ENCODE data around the gene WDR62.

WDR62 gene

DNA sequence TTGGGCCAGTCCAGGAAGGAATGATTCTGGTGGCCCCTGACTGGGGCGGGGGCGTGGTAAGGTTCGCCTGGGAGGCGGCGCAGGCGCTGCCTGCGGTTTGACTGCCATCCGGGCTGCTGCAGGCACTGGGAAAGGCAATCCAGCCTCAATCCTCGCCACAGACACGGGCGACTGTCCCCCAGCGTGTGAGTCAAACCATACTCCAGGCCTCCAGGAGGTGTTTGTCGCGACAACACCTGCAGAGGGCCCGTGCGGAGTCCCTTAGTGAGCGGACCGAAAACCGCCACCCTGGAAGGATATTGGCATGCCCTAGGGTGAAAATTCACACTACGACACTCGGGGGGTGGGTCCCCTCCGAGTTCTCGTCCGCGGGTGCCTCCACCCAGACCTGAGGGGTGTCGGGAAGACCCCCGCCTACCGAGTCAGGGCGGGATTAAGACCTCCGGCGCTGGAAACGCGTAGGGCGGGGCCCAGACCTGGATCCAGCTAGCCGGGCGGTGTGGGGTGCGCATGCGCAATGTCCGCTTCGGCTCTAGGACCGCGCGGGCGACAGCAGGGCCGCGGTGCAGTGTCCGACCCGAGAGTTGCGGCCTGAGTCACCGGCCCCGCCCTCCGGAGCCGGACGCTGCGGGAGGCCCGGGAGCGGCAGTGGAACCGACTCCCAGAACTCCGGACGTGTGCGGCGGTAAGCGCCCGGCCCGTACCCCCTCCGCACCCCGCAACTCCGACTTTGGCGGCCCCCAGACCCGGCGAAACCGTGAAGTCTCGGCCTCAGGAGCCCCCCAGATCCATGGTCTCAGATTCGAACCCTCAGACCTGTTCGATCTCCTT is 85.0 kb downstream of the WDR62 start, which contains the start of gene CAPNS1:
CAPNS1 (plus strand) TSS at position 594 of the 831 bp plus-strand sequence. CDS start 946 bp downstream, outside the sequence.
- Histone ChIP-seq H3K36me3 (ENCODE audit: insufficient read depth, low read length) (peaks cover 19% of the 10 kb centered on the region), H3K4me3 (ENCODE audit: low read depth in 1 of 2, low read length in 2 of 2) (peak within 1 kb of the TSS; percentile 84 to 96), H3K9ac (ENCODE audit: low read length) (peak within 1 kb of the TSS; percentile 100), H3K4me1 (ENCODE audit: insufficient read depth, low read length) (peaks cover 22% of the 10 kb centered on the region), H3K27me3 (ENCODE audit: control insufficient read depth in 1 of 2, insufficient read depth in 2 of 2, low read length in 2 of 2) (no peaks in the 10 kb centered on the region), H3K27ac (ENCODE audit: low read depth, low read length) (peak within 1 kb of the TSS; percentile 100), H3K9me3 (ENCODE audit: low read length) (no peaks in the 10 kb centered on the region)

DNA sequence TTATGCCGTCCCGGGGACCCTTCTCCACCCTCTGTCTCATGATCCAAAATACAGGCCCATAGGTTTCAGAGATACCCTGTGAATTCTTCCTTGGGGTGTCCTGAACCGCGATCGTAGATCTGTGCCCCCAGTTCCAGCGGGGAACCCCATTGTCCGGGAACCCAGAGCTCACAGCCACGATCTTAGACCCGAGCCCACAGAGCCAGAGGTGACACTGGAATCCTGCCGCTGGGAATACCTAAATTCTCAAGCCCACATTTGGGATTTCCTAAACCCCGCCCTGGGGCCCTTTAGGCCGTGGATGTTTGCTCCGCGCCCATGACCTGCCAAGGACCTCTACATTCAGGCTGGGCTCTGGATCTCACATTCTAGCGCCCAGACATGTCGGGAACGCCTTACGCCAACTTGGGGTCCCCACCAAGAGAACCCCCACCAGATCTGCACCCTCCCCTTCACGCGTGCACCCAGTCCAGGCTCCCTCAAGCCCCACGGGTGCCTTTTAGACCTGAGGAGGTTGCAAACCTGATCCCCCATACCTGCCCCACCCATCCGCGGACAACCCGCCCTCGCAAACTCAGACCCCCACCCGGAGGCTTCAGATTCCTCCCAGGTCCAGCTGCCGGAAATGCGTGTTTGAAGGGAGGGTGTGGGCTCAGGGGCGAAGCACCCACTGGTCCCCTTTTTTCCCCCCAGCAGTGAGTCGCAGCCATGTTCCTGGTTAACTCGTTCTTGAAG is 85.8 kb downstream of the WDR62 start:
- H3K27ac ChIP-seq (ENCODE audit: low read depth, low read length) = peak overlapping the region; percentile 99
- peaks cover 22% of the 10 kb centered on the region for H3K4me1 ChIP-seq (ENCODE audit: insufficient read depth, low read length)
- H3K27me3 ChIP-seq (ENCODE audit: control insufficient read depth in 1 of 2, insufficient read depth in 2 of 2, low read length in 2 of 2) = no peaks in the 10 kb centered on the region
- no peaks in the 10 kb centered on the region for H3K9me3 ChIP-seq (ENCODE audit: low read length)
- H3K4me3 ChIP-seq (ENCODE audit: low read depth in 1 of 2, low read length in 2 of 2) = peak overlapping the region; percentile 84 to 96
- H3K36me3 ChIP-seq (ENCODE audit: insufficient read depth, low read length) = peaks cover 24% of the 10 kb centered on the region
- peak overlapping the region; percentile 100 for H3K9ac ChIP-seq (ENCODE audit: low read length)

DNA sequence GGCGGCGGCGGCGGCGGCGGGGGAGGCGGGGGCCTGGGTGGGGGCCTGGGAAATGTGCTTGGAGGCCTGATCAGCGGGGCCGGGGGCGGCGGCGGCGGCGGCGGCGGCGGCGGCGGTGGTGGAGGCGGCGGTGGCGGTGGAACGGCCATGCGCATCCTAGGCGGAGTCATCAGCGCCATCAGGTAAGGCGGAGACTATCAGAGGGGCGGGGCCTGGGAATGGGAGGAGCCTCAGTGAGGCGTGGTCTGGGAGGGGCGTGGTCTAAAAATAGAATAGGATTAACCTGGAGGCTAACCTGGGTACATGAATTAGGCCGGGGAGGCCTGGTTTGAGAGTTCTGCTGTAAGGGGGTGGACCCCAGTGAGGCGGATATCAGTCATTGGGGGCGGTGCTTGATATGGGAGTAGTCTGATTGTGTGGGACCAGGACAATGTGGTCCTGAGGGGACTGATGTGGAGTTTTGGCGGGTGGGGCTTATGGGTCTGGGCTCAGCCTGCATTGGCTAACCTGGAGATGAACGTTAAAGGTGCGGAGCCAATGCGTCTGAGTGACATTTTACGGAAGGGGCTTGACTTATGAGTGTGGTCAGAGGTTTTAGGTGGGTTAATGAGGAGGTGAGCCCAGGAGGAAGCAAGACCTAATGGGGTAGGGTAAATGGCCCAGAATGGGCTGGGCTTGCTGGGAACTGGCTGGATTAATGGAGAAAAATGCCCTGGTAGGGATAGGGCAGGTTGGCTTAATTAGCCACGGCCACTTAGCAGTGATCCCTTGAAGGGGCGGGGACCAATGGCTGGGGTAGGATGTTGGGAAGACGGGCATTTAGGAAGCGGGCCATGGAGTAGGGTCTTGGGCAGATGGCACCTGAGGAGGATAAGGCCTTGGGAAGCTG is 86.6 kb downstream of the WDR62 start:
- H3K4me3 ChIP-seq (ENCODE audit: low read depth in 1 of 2, low read length in 2 of 2) = peak overlapping the region; percentile 44 to 96
- H3K27me3 ChIP-seq (ENCODE audit: control insufficient read depth in 1 of 2, insufficient read depth in 2 of 2, low read length in 2 of 2) = no peaks in the 10 kb centered on the region
- peak overlapping the region; percentile 27 for H3K9ac ChIP-seq (ENCODE audit: low read length)
- H3K9me3 ChIP-seq (ENCODE audit: low read length) = no peaks in the 10 kb centered on the region
- H3K4me1 ChIP-seq (ENCODE audit: insufficient read depth, low read length) = peaks cover 21% of the 10 kb centered on the region
- H3K36me3 ChIP-seq (ENCODE audit: insufficient read depth, low read length) = peaks cover 33% of the 10 kb centered on the region
- peak overlapping the region; percentile 99 for H3K27ac ChIP-seq (ENCODE audit: low read depth, low read length)

DNA sequence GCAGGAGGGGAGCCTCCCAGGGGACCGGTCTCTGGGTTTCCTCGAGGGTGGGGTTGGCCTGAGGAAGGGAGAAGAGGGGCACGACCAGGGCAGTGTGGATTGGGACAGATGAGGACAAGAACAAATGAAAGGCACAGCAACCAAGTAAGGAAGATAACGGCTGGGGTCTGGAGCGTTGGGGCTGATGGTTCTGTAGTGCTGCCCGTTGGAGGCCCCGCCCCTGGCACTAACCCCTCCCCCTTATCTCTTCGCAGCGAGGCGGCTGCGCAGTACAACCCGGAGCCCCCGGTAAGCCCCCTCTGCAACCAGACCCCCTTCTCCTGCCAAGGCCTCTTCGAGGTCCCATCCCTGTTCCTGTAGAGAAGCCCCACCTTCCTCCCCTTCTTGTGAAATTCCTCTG is 87.3 kb downstream of the WDR62 start:
- H3K9ac ChIP-seq (ENCODE audit: low read length) = no peak overlapping the region
- no peaks in the 10 kb centered on the region for H3K9me3 ChIP-seq (ENCODE audit: low read length)
- H3K27ac ChIP-seq (ENCODE audit: low read depth, low read length) = no peak overlapping the region
- peaks cover 14% of the 10 kb centered on the region for H3K4me1 ChIP-seq (ENCODE audit: insufficient read depth, low read length)
- peaks cover 40% of the 10 kb centered on the region for H3K36me3 ChIP-seq (ENCODE audit: insufficient read depth, low read length)
- H3K4me3 ChIP-seq (ENCODE audit: low read depth in 1 of 2, low read length in 2 of 2) = peak overlapping the region in 1 of 2 donors; percentile 61
- no peaks in the 10 kb centered on the region for H3K27me3 ChIP-seq (ENCODE audit: control insufficient read depth in 1 of 2, insufficient read depth in 2 of 2, low read length in 2 of 2)

DNA sequence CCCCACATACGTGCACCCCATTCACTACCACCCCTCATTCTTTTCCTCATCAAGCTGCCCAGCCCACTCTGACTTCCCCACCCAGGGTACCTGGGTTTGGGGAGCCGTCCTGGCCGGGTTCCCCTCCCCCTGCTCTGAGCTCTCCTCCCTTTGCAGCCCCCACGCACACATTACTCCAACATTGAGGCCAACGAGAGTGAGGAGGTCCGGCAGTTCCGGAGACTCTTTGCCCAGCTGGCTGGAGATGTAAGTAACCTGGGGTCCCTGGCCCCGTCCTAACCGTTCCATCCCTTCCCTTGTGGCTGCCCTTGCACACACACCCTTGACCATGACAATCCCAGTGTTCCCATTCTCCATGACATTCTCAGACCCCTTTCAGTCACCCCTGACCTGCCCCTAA is 87.8 kb downstream of the WDR62 start:
- Histone ChIP-seq H3K9ac (ENCODE audit: low read length) (no peak overlapping the region), H3K9me3 (ENCODE audit: low read length) (no peaks in the 10 kb centered on the region), H3K36me3 (ENCODE audit: insufficient read depth, low read length) (peaks cover 42% of the 10 kb centered on the region), H3K4me1 (ENCODE audit: insufficient read depth, low read length) (peaks cover 11% of the 10 kb centered on the region), H3K27ac (ENCODE audit: low read depth, low read length) (no peak overlapping the region), H3K4me3 (ENCODE audit: low read depth in 1 of 2, low read length in 2 of 2) (no peak overlapping the region), H3K27me3 (ENCODE audit: control insufficient read depth in 1 of 2, insufficient read depth in 2 of 2, low read length in 2 of 2) (no peaks in the 10 kb centered on the region)

DNA sequence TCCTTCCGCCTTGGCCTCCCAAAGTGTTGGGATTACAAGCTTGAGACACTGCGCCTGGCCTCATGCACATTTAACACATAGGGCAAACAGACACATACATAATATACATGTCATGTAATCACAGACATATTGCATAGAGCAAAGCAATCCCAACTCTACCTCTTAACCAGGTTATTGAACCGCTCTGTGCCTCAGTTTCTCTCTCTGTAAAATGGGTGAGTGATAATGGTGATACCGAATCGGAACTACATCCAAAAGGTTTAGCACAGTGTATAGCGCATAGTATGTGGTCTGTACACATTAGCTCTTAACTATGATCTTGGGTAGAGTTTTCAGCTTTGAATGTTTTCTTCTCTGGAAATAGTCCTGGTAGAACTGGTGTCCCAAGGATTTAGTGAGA is 89.9 kb downstream of the WDR62 start:
- no peaks in the 10 kb centered on the region for H3K27me3 ChIP-seq (ENCODE audit: control insufficient read depth in 1 of 2, insufficient read depth in 2 of 2, low read length in 2 of 2)
- no peaks in the 10 kb centered on the region for H3K9me3 ChIP-seq (ENCODE audit: low read length)
- H3K4me3 ChIP-seq (ENCODE audit: low read depth in 1 of 2, low read length in 2 of 2) = no peak overlapping the region
- H3K36me3 ChIP-seq (ENCODE audit: insufficient read depth, low read length) = peaks cover 51% of the 10 kb centered on the region
- H3K4me1 ChIP-seq (ENCODE audit: insufficient read depth, low read length) = peaks cover 11% of the 10 kb centered on the region
- H3K27ac ChIP-seq (ENCODE audit: low read depth, low read length) = no peak overlapping the region
- no peak overlapping the region for H3K9ac ChIP-seq (ENCODE audit: low read length)

DNA sequence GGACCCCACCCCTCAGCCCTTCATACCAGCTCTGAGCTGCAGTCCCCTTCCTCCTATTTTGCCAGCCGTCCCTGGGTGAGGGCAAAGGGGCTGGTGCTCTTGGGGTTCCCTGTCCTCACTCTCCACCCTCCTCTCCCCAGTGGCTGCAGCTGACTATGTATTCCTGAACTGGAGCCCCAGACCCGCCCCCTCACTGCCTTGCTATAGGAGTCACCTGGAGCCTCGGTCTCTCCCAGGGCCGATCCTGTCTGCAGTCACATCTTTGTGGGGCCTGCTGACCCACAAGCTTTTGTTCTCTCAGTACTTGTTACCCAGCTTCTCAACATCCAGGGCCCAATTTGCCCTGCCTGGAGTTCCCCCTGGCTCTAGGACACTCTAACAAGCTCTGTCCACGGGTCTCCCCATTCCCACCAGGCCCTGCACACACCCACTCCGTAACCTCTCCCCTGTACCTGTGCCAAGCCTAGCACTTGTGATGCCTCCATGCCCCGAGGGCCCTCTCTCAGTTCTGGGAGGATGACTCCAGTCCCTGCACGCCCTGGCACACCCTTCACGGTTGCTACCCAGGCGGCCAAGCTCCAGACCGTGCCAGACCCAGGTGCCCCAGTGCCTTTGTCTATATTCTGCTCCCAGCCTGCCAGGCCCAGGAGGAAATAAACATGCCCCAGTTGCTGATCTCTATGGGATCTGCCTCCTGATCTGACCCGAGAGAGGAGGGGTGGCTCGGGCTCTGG is 95.1 kb downstream of the WDR62 start:
- Histone ChIP-seq H3K27ac (ENCODE audit: low read depth, low read length) (no peak overlapping the region), H3K9ac (ENCODE audit: low read length) (no peak overlapping the region), H3K9me3 (ENCODE audit: low read length) (no peaks in the 10 kb centered on the region), H3K27me3 (ENCODE audit: control insufficient read depth in 1 of 2, insufficient read depth in 2 of 2, low read length in 2 of 2) (no peaks in the 10 kb centered on the region), H3K36me3 (ENCODE audit: insufficient read depth, low read length) (peaks cover 39% of the 10 kb centered on the region), H3K4me1 (ENCODE audit: insufficient read depth, low read length) (peaks cover 23% of the 10 kb centered on the region), H3K4me3 (ENCODE audit: low read depth in 1 of 2, low read length in 2 of 2) (no peak overlapping the region)

DNA sequence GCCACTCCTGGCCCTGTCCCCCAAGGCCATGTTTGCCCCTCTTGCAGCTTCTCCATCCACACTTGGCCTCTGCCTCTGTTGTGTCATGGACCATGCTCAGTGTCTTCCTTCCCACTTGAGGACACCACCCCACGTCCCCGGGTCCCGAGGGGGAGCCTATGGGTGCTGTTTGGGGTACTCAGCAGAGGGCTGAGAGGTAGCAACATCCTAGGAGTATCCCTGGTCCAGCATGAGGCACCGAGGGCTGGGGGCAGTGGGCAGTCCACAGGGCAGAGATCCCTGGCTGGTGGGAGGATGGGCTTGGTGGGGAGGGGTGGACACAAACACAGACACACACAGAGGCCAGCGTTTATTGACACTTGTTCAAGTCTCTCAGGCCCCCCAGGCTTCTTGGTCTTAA is 95.9 kb downstream of the WDR62 start:
- peaks cover 34% of the 10 kb centered on the region for H3K36me3 ChIP-seq (ENCODE audit: insufficient read depth, low read length)
- peak overlapping the region; percentile 95 for H3K9ac ChIP-seq (ENCODE audit: low read length)
- peak overlapping the region; percentile 98 for H3K27ac ChIP-seq (ENCODE audit: low read depth, low read length)
- H3K4me3 ChIP-seq (ENCODE audit: low read depth in 1 of 2, low read length in 2 of 2) = peak overlapping the region in 1 of 2 donors; percentile 72
- H3K9me3 ChIP-seq (ENCODE audit: low read length) = no peaks in the 10 kb centered on the region
- peaks cover 23% of the 10 kb centered on the region for H3K4me1 ChIP-seq (ENCODE audit: insufficient read depth, low read length)
- H3K27me3 ChIP-seq (ENCODE audit: control insufficient read depth in 1 of 2, insufficient read depth in 2 of 2, low read length in 2 of 2) = no peaks in the 10 kb centered on the region

DNA sequence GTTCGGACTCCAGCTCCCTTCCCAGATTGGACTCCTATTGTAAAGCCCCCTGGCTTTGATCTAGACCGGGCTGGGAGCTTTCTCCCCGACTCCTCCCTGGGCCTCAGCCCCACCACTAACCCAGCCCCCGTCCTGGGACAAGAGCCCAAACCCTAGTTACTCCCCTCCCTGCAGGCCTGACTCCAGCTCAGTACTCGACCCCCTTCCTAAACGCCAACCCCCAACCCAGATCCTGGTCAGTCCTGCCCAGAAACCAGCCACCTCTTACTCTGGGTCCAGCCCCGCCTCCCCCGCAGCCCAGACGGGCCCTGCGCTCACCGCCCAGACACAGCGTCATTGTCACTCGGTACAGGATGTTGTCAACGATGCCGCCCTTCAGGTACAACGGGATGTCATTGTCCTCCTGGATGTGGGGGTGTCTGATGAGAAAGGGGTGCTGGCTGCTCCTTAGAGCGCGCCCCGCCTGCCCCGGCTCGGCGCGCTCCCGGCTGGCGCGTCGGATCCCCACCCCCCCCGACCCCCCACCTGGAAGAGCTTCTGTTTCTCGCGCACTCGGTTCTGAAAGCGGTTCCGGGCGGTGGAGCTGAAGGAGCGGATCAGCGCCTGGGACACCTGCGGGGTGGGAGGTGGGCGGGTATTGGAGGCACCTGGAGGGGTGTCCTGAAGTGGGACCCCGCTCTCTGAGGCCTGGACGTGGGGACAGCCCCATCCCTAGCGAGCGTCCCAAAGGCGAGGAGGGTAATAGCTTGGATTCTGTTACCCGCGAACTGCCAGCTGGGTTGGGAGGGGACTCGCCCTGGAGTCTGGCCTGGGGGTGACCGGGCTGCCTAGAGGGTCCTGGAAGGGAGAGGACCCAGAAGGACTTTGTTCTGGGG is 96.7 kb downstream of the WDR62 start:
- peak overlapping the region; percentile 98 for H3K27ac ChIP-seq (ENCODE audit: low read depth, low read length)
- H3K27me3 ChIP-seq (ENCODE audit: control insufficient read depth in 1 of 2, insufficient read depth in 2 of 2, low read length in 2 of 2) = no peaks in the 10 kb centered on the region
- peaks cover 26% of the 10 kb centered on the region for H3K36me3 ChIP-seq (ENCODE audit: insufficient read depth, low read length)
- no peaks in the 10 kb centered on the region for H3K9me3 ChIP-seq (ENCODE audit: low read length)
- H3K4me3 ChIP-seq (ENCODE audit: low read depth in 1 of 2, low read length in 2 of 2) = peak overlapping the region; percentile 64 to 72
- peak overlapping the region; percentile 95 for H3K9ac ChIP-seq (ENCODE audit: low read length)
- peaks cover 23% of the 10 kb centered on the region for H3K4me1 ChIP-seq (ENCODE audit: insufficient read depth, low read length)

DNA sequence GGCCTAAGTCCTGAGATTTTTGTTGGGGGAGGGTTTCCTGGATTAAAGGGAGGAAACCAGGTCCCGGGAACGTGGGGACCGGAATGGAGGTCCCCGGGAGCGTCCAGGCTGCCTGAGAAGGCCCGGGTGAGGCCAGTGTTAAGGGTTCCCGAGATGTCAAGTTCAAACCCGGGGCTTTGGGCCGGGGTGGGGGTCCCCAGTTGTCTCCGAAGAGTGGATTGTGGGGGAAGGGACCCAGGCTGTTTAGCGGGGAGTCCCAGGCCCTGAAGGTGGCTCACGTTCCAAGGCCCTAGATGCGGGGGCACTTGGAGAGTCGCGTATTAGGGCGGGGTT is 97.3 kb downstream of the WDR62 start:
- H3K27ac ChIP-seq (ENCODE audit: low read depth, low read length) = peak overlapping the region; percentile 98
- no peaks in the 10 kb centered on the region for H3K9me3 ChIP-seq (ENCODE audit: low read length)
- peaks cover 23% of the 10 kb centered on the region for H3K4me1 ChIP-seq (ENCODE audit: insufficient read depth, low read length)
- peak overlapping the region; percentile 95 for H3K9ac ChIP-seq (ENCODE audit: low read length)
- peaks cover 20% of the 10 kb centered on the region for H3K36me3 ChIP-seq (ENCODE audit: insufficient read depth, low read length)
- H3K4me3 ChIP-seq (ENCODE audit: low read depth in 1 of 2, low read length in 2 of 2) = peak overlapping the region; percentile 64 to 72
- H3K27me3 ChIP-seq (ENCODE audit: control insufficient read depth in 1 of 2, insufficient read depth in 2 of 2, low read length in 2 of 2) = no peaks in the 10 kb centered on the region
